ENCODE data around the gene NAA60.
A peak's percentile ranks its signal among the peaks of the same experiment; 100 is the strongest.

NAA60 gene

DNA sequence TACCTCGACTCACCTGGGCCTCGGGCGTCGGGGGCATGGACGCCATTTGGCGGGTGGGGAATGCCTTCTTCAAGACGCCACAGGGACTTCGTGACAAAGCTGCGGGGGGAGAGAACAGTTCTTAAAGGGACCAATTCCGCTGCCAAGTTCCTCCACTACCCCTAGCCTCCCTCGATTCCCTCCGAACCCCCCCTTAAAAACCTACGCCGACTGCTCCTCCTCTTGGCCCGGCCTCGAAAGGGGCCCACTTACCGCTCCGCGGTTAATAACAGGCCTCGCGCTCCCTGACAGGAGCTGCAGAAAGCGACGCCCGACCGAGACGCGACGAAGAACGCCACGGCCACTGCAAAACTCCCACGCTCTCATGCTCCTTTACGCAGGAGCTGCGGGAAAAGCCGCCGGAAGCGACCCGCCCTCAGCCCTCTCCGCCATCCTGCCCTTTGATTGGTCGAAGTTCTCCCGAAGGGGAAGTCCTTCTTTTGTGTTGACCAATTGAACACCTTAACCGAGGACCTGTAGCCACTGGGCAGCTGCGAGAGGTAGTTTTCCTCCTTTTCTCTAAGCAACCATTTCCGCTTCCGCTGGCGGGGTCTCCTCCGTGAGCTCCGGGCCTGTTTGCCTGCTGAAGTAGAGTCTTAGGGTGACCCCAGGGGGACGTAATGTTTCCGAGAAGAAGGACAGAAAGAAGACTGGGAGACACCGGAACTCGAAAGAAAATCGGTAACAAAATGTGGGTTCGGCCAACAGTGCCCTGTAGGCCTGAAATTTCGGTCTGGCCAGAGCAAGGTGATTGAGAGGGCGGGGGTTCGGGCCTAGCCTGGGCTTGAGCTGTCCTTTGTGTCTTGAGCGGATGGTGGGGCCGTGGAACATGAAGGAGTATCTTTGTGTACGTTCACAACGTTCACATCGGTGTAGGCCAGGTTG, at the start of gene NAA60, which contains the start of gene ZNF597:
Gene NAA60, plus strand, starts transcription at position 573 of the 924 bp plus-strand sequence. CDS start 32,548 bp downstream, outside the sequence.
Gene ZNF597, minus strand, starts transcription at position 397 of the 924 bp plus-strand sequence. Its CDS starts 351 bp downstream, at position 46.
- Histone ChIP-seq H3K36me3 (ENCODE audit: control insufficient read depth, insufficient read depth, low read length) (no peaks in the 10 kb centered on the region), H3K9ac (ENCODE audit: low read length) (peak within 1 kb of the TSS; percentile 39), H3K27me3 (ENCODE audit: control insufficient read depth, insufficient read depth, low read length) (no peaks in the 10 kb centered on the region), H3K4me1 (ENCODE audit: control insufficient read depth, insufficient read depth, low read length) (no peaks in the 10 kb centered on the region), H3K27ac (ENCODE audit: low read depth, low read length) (peak within 1 kb of the TSS; percentile 63), H3K4me3 (ENCODE audit: low read length) (peak within 1 kb of the TSS; percentile 70)

DNA sequence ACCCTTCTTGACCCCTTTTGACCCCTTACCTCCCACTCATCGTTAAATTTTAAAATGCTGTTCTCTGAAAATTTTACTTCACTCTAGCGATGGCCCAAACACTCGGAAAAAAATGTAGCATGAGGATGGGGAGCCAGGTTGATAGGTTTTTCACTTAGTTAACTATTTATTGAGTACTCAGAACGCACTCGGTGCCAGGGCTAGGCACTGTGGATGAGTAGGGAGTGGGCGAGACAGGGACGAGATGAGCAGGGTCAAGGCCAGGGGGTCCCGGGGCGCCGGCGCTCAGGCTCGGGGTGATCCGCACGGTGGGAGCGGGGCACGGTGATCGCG, 43.1 kb upstream of the NAA60 start:
- H3K4me3 ChIP-seq (ENCODE audit: low read length), result peak overlapping the region; percentile 97
- H3K27me3 ChIP-seq (ENCODE audit: control insufficient read depth, insufficient read depth, low read length), result no peaks in the 10 kb centered on the region
- peaks cover 4% of the 10 kb centered on the region for H3K4me1 ChIP-seq (ENCODE audit: control insufficient read depth, insufficient read depth, low read length)
- H3K36me3 ChIP-seq (ENCODE audit: control insufficient read depth, insufficient read depth, low read length), result peaks cover 40% of the 10 kb centered on the region
- peak overlapping the region; percentile 94 for H3K9ac ChIP-seq (ENCODE audit: low read length)
- peak overlapping the region; percentile 85 for H3K27ac ChIP-seq (ENCODE audit: low read depth, low read length)

- peaks cover 43% of the 10 kb centered on the region for H3K36me3 ChIP-seq (ENCODE audit: control insufficient read depth, insufficient read depth, low read length)
- H3K4me1 ChIP-seq (ENCODE audit: control insufficient read depth, insufficient read depth, low read length), result peaks cover 4% of the 10 kb centered on the region
- H3K27ac ChIP-seq (ENCODE audit: low read depth, low read length), result peak within 1 kb of the TSS; percentile 85
- H3K4me3 ChIP-seq (ENCODE audit: low read length), result peak within 1 kb of the TSS; percentile 97
- H3K27me3 ChIP-seq (ENCODE audit: control insufficient read depth, insufficient read depth, low read length), result no peaks in the 10 kb centered on the region
- peak within 1 kb of the TSS; percentile 94 for H3K9ac ChIP-seq (ENCODE audit: low read length)
Measured at GRCh38 chr16:3400779-3401688, 42.4 kb upstream of the NAA60 start, which contains the start of the genes ZNF174 and ZSCAN32. Gene ZNF174, plus strand, starts transcription at chr16:3401215. Its CDS starts 790 bp downstream, at chr16:3402005. Gene ZSCAN32, minus strand, starts transcription at chr16:3401004. Its CDS starts 3,447 bp downstream, at chr16:3397557.

GRCh38 chr16:3401719-3402397, 41.6 kb upstream of the NAA60 start:
- Histone ChIP-seq H3K4me3 (ENCODE audit: low read length) (peak overlapping the region; percentile 95), H3K27ac (ENCODE audit: low read depth, low read length) (peak overlapping the region; percentile 85), H3K9ac (ENCODE audit: low read length) (peak overlapping the region; percentile 73), H3K27me3 (ENCODE audit: control insufficient read depth, insufficient read depth, low read length) (no peaks in the 10 kb centered on the region), H3K4me1 (ENCODE audit: control insufficient read depth, insufficient read depth, low read length) (peaks cover 4% of the 10 kb centered on the region), H3K36me3 (ENCODE audit: control insufficient read depth, insufficient read depth, low read length) (peaks cover 39% of the 10 kb centered on the region)

- no peak overlapping the region for H3K27ac ChIP-seq (ENCODE audit: low read depth, low read length)
- H3K27me3 ChIP-seq (ENCODE audit: control insufficient read depth, insufficient read depth, low read length), result no peaks in the 10 kb centered on the region
- no peak overlapping the region for H3K9ac ChIP-seq (ENCODE audit: low read length)
- no peaks in the 10 kb centered on the region for H3K4me1 ChIP-seq (ENCODE audit: control insufficient read depth, insufficient read depth, low read length)
- peaks cover 33% of the 10 kb centered on the region for H3K36me3 ChIP-seq (ENCODE audit: control insufficient read depth, insufficient read depth, low read length)
- H3K4me3 ChIP-seq (ENCODE audit: low read length), result peak overlapping the region; percentile 10
Measured at GRCh38 chr16:3408561-3409197, 34.8 kb upstream of the NAA60 start.

DNA sequence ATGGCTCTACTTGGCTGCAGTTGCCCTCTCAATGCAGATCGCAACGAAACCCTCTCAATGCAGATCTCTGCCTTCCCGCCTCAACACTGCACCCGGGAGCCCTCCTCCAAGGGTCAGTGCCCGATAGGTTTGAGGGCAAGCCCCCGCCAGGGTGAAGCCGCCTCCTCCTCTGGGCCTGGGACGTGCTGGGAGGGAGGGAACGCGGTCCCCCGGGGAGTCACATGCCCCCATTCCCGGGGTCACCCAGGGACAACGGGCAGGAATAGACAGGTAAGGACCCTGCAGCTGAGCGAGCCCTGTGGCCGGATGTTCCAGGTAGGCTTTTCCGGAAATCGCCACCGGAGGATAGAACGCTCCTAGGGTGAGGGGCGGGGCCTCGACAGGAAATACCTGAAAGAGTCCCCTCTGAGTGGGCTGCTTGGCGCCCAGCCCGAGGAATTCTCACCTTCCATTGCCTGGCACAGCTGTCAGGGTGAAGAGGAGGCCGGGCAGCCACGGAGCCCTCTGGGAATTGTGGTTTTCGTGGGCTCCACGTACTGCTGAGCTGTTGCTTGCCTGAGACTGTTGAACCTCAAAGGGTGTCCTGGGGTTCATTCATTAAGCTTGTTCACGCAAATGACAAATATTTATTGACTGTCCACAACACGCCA, 29.6 kb upstream of the NAA60 start:
- no peak overlapping the region for H3K4me3 ChIP-seq (ENCODE audit: low read length)
- H3K27ac ChIP-seq (ENCODE audit: low read depth, low read length), result no peak overlapping the region
- no peaks in the 10 kb centered on the region for H3K27me3 ChIP-seq (ENCODE audit: control insufficient read depth, insufficient read depth, low read length)
- no peak overlapping the region for H3K9ac ChIP-seq (ENCODE audit: low read length)
- H3K36me3 ChIP-seq (ENCODE audit: control insufficient read depth, insufficient read depth, low read length), result peaks cover 2% of the 10 kb centered on the region
- H3K4me1 ChIP-seq (ENCODE audit: control insufficient read depth, insufficient read depth, low read length), result no peaks in the 10 kb centered on the region

- no peak overlapping the region for H3K9ac ChIP-seq (ENCODE audit: low read length)
- no peak overlapping the region for H3K27ac ChIP-seq (ENCODE audit: low read depth, low read length)
- H3K4me3 ChIP-seq (ENCODE audit: low read length), result peak overlapping the region; percentile 29
- no peaks in the 10 kb centered on the region for H3K27me3 ChIP-seq (ENCODE audit: control insufficient read depth, insufficient read depth, low read length)
- H3K36me3 ChIP-seq (ENCODE audit: control insufficient read depth, insufficient read depth, low read length), result peaks cover 3% of the 10 kb centered on the region
- H3K4me1 ChIP-seq (ENCODE audit: control insufficient read depth, insufficient read depth, low read length), result no peaks in the 10 kb centered on the region
Measured at GRCh38 chr16:3431779-3432219, 11.7 kb upstream of the NAA60 start.

- Histone ChIP-seq H3K4me3 (ENCODE audit: low read length) (no peak overlapping the region), H3K36me3 (ENCODE audit: control insufficient read depth, insufficient read depth, low read length) (peaks cover 3% of the 10 kb centered on the region), H3K27ac (ENCODE audit: low read depth, low read length) (no peak overlapping the region), H3K4me1 (ENCODE audit: control insufficient read depth, insufficient read depth, low read length) (no peaks in the 10 kb centered on the region), H3K27me3 (ENCODE audit: control insufficient read depth, insufficient read depth, low read length) (no peaks in the 10 kb centered on the region), H3K9ac (ENCODE audit: low read length) (no peak overlapping the region)
Measured at GRCh38 chr16:3434373-3434772, 9.1 kb upstream of the NAA60 start.

- H3K36me3 ChIP-seq (ENCODE audit: control insufficient read depth, insufficient read depth, low read length), result no peaks in the 10 kb centered on the region
- no peak overlapping the region for H3K27ac ChIP-seq (ENCODE audit: low read depth, low read length)
Measured at GRCh38 chr16:3439637-3440036, 3.8 kb upstream of the NAA60 start.

GRCh38 chr16:3444032-3444388, 530 bp downstream of the NAA60 start:
- H3K4me1 ChIP-seq (ENCODE audit: control insufficient read depth, insufficient read depth, low read length), result no peaks in the 10 kb centered on the region
- H3K36me3 ChIP-seq (ENCODE audit: control insufficient read depth, insufficient read depth, low read length), result no peaks in the 10 kb centered on the region
- H3K4me3 ChIP-seq (ENCODE audit: low read length), result peak overlapping the region; percentile 70
- no peaks in the 10 kb centered on the region for H3K27me3 ChIP-seq (ENCODE audit: control insufficient read depth, insufficient read depth, low read length)
- peak overlapping the region; percentile 63 for H3K27ac ChIP-seq (ENCODE audit: low read depth, low read length)
- peak overlapping the region; percentile 39 for H3K9ac ChIP-seq (ENCODE audit: low read length)

More at GRCh38 chr16:3439637-3440036, 3.8 kb upstream of the NAA60 start:
- Histone ChIP-seq H3K9ac (ENCODE audit: low read length) (no peak overlapping the region), H3K27me3 (ENCODE audit: control insufficient read depth, insufficient read depth, low read length) (no peaks in the 10 kb centered on the region), H3K4me1 (ENCODE audit: control insufficient read depth, insufficient read depth, low read length) (no peaks in the 10 kb centered on the region), H3K4me3 (ENCODE audit: low read length) (no peak overlapping the region)

DNA sequence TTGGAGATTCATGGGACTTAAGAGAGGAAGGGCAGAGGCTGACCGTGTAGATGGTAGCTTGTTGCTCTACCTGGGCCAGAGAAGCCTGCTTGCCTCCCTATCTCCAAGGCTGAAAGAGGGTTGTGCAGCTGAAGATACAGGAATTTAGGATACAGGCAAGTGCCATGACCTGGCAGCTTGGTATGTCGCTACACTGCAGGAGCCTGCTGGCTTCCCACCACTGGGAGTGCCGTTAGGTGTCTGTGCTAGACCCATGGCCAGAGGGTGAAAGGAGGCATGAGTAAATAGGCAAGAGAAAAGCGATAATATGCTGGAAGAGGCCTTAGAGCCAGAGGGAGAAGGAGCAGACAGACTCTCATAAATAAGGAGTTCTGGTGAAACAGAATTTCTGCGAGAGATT, 10.6 kb downstream of the NAA60 start:
- Histone ChIP-seq H3K36me3 (ENCODE audit: control insufficient read depth, insufficient read depth, low read length) (no peaks in the 10 kb centered on the region), H3K9ac (ENCODE audit: low read length) (no peak overlapping the region), H3K4me1 (ENCODE audit: control insufficient read depth, insufficient read depth, low read length) (peaks cover 7% of the 10 kb centered on the region), H3K4me3 (ENCODE audit: low read length) (no peak overlapping the region), H3K27me3 (ENCODE audit: control insufficient read depth, insufficient read depth, low read length) (no peaks in the 10 kb centered on the region), H3K27ac (ENCODE audit: low read depth, low read length) (no peak overlapping the region)

Data from rectal smooth muscle tissue (tissue), 1 donor.